HL-60 (cell line): ENCODE results near the gene TMPRSS6.

Experiments used
- CTCF ChIP-seq: IDR thresholded peaks from one replicate; pipeline ENCODE4 v1.5.1; 2011; ENCODE audit warnings: low read length, control low read depth, inconsistent platforms; ENCODE audit not compliant: insufficient read depth
- POLR2AphosphoS5 ChIP-seq: IDR thresholded peaks from 2 replicates; pipeline ENCODE4 v1.6.1; 2012; ENCODE audit warnings: low read depth
- REST ChIP-seq: IDR thresholded peaks from 2 replicates; pipeline ENCODE4 v1.6.1; 2012; ENCODE audit warnings: low read depth; ENCODE audit not compliant: insufficient replicate concordance

GRCh38 chr22:37094239-37094638 lies 15.3 kb downstream of the TMPRSS6 start:
- no peak for TF ChIP-seq REST
- no peak for TF ChIP-seq CTCF
- TF ChIP-seq POLR2AphosphoS5 = no peak
